Body of pancreas (tissue), 4 donors: ENCODE measurements around the gene PANX1.

ENCODE experiments used
- POLR2A ChIP-seq, 3 donors: fragments of 450-650 bp; IDR thresholded peaks; one replicate each; pipeline ENCODE4 v1.6.1; 2016; ENCODE audit warnings: antibody characterized with exemption in 3 of 3, mild to moderate bottlenecking in 2 of 3
- TF ChIP-seq, protein P1 (sequence below), 7 experiments: fragments of 450-650 bp in 4 of 7; fragments of 200-600 bp in 3 of 7; sonication (generic) in 3 of 7; IDR thresholded peaks; one replicate each; pipeline ENCODE4 v1.5.1; 2016 to 2019; ENCODE audit warnings: antibody characterized with exemption in 7 of 7

DNA sequence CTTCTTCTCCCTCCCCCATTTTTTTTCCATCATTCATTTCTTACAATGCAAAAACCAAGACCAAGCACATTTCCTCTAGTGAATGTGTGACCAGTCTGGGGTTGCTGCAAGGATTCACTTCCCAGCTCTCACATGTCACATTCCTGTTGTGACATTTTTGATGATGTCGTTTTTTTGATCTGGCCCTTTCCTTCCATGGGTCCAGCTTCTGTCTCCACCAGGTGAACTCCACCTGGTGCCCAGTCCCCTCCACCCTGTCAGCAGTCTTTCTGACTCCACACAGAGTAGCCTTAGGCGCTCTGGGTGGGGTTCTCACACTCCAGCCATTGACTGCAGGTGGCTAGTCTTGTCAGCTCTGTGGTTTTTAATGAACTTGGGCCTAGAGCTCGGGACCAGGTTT, 15.6 kb downstream of the PANX1 start:
- no peak for TF ChIP-seq POLR2A (IDR thresholded peaks at IDR 0.05)
- TF ChIP-seq, protein P1, sequence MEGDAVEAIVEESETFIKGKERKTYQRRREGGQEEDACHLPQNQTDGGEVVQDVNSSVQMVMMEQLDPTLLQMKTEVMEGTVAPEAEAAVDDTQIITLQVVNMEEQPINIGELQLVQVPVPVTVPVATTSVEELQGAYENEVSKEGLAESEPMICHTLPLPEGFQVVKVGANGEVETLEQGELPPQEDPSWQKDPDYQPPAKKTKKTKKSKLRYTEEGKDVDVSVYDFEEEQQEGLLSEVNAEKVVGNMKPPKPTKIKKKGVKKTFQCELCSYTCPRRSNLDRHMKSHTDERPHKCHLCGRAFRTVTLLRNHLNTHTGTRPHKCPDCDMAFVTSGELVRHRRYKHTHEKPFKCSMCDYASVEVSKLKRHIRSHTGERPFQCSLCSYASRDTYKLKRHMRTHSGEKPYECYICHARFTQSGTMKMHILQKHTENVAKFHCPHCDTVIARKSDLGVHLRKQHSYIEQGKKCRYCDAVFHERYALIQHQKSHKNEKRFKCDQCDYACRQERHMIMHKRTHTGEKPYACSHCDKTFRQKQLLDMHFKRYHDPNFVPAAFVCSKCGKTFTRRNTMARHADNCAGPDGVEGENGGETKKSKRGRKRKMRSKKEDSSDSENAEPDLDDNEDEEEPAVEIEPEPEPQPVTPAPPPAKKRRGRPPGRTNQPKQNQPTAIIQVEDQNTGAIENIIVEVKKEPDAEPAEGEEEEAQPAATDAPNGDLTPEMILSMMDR (IDR thresholded peaks at IDR 0.05) = no peak
